ENCODE results near the gene TUBAL3. TPM values are rescaled to one million over a fixed set of nuclear protein-coding genes. Genes with fewer than 3 reads are reported as not detected.

TUBAL3 gene
- total and polyA plus RNA-seq, 9 of the 15 experiments (the other 6 are each of a cell fraction or from before 2014, with no cell fraction given), result 5.5 to 10.1 (median 6.9) TPM

- 18% methylated on average over 4 of the region's 4 CpGs for WGBS (ENCODE audit: insufficient coverage, low coverage, missing lambda C conversion rate)
These were observed 60.6 kb downstream of the TUBAL3 start for GRCh38 chr10:5343979-5344378.

More at GRCh38 chr10:5343979-5344378, 60.6 kb downstream of the TUBAL3 start:
- H3K4me1 ChIP-seq (replicated peaks in 1 of 2; ENCODE audit: control insufficient read depth in 2 of 2, insufficient read depth in 2 of 2, low read length in 2 of 2), result no peaks in the 10 kb centered on the region
- no peaks in the 10 kb centered on the region for H4K20me1 ChIP-seq (replicated peaks; ENCODE audit: control insufficient read depth, insufficient read depth, low read length)
- H3K4me2 ChIP-seq (ENCODE audit: insufficient read depth, low read length), result no peak overlapping the region
- TF ChIP-seq RFX1 (IDR thresholded peaks at IDR 0.05), result no peak
- no peak for TF ChIP-seq RBBP5 (IDR thresholded peaks at IDR 0.05; ENCODE audit: borderline replicate concordance, insufficient read depth, low read length, poor library complexity, severe bottlenecking)
- no peak for TF ChIP-seq GTF3C2 (IDR thresholded peaks at IDR 0.05; ENCODE audit: borderline replicate concordance, extremely low read depth, insufficient read length)
- no peak for TF ChIP-seq ZKSCAN1 (IDR thresholded peaks at IDR 0.05; ENCODE audit: low read depth, low read length)
- ATAC-seq (no peak), FAIRE-seq (no peak), DNase-seq (ENCODE audit: extremely low read depth in 1 of 4, low spot score in 3 of 4) (no peak)
- no peaks in the 10 kb centered on the region for H3K79me2 ChIP-seq (ENCODE audit: control insufficient read depth, insufficient read depth, low read length)
- no peak overlapping the region for H2AFZ ChIP-seq (ENCODE audit: low read depth, low read length)
- BruUV-seq (replicated peaks), result no TSS peak
- intact Hi-C loops (cut with micrococcal nuclease), result no loop called here
- H3K36me3 ChIP-seq (ENCODE audit: control insufficient read depth, insufficient read depth, low read length), result no peaks in the 10 kb centered on the region
- H3K4me3 ChIP-seq, result no peak overlapping the region
- ChIA-PET POLR2A (no interaction called here), CTCF (ENCODE audit: low intra/inter-chr PET ratio) (interaction anchor here (0.6 to 1.3 kb wide), 2 partner anchors 90 to 525 kb away, joined by 3 to 4 read pairs; no protein-coding TSS in a partner anchor)
- no peak overlapping the region for H3K27ac ChIP-seq (ENCODE audit: extremely low read depth, low read depth, low read length)
- in situ Hi-C loops (cut with MboI), result no loop called here
- no peak overlapping the region for H3K9ac ChIP-seq (ENCODE audit: insufficient read depth in 1 of 2, low read depth in 2 of 2, low read length in 2 of 2)
- peaks cover 0 to 7% of the 10 kb centered on the region in 2 experiments; a peak in 1 of 5 replicates for H3K27me3 ChIP-seq (ENCODE audit: control insufficient read depth in 2 of 2, insufficient read depth in 2 of 2, low read length in 2 of 2)
- no peaks in the 10 kb centered on the region for H3K9me1 ChIP-seq (ENCODE audit: control insufficient read depth, insufficient read depth, low read length)
- no peaks in the 10 kb centered on the region for H3K9me3 ChIP-seq (replicated peaks; ENCODE audit: control insufficient read depth, insufficient read depth, low read depth, low read length)

Data from K562 (cell line).